ENCODE data around the gene C8B.

Gene C8B

DNA sequence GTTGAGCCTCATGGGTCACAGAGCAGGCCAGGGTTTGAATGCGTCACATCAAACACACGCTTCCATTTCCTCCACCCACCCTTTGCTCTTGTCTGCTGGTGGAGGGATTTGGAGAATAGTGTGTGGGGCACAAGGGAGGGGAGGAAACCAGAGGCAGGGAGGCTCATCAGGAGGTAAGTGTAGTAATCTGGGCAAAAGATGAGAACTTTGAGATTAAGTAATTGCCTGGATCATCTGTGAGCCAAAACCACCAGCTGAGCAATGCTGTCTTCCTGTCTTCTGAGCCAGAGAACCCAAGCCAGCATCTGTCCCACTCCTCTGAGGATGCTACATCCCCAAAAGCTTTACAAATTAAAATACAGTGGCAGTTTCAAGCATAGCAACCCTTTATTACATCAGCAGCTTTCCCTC is 45.2 kb downstream of the C8B start:
- H3K4me3 ChIP-seq (ENCODE audit: low read length), result no peak overlapping the region
- TF ChIP-seq, protein P1, sequence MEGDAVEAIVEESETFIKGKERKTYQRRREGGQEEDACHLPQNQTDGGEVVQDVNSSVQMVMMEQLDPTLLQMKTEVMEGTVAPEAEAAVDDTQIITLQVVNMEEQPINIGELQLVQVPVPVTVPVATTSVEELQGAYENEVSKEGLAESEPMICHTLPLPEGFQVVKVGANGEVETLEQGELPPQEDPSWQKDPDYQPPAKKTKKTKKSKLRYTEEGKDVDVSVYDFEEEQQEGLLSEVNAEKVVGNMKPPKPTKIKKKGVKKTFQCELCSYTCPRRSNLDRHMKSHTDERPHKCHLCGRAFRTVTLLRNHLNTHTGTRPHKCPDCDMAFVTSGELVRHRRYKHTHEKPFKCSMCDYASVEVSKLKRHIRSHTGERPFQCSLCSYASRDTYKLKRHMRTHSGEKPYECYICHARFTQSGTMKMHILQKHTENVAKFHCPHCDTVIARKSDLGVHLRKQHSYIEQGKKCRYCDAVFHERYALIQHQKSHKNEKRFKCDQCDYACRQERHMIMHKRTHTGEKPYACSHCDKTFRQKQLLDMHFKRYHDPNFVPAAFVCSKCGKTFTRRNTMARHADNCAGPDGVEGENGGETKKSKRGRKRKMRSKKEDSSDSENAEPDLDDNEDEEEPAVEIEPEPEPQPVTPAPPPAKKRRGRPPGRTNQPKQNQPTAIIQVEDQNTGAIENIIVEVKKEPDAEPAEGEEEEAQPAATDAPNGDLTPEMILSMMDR (conservative IDR thresholded peaks at IDR 0.05; ENCODE audit: low read depth, low read length), result no peak
- no peak for DNase-seq (ENCODE audit: low read depth)

DNA sequence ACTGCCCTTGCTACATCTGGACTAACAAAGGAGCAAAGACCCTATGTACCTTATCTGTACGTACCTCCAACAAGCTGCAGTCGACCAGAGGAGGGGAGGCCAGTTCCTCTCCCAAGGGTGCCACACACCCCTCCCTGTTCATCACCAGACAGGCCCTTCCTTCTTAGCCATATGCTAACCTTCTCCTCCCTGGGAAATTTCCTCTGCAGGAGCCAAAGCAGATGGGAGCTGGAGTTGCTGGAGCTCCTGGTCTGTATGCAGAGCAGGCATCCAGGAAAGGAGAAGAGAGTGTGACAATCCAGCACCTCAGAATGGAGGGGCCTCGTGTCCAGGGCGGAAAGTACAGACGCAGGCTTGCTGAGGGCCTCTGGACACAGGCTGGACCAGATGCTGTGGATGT is 48.5 kb downstream of the C8B start:
- TF ChIP-seq, protein P1 (conservative IDR thresholded peaks at IDR 0.05; ENCODE audit: low read depth, low read length), result no peak
- H3K4me3 ChIP-seq (ENCODE audit: low read length), result no peak overlapping the region
- DNase-seq (ENCODE audit: low read depth), result no peak

DNA sequence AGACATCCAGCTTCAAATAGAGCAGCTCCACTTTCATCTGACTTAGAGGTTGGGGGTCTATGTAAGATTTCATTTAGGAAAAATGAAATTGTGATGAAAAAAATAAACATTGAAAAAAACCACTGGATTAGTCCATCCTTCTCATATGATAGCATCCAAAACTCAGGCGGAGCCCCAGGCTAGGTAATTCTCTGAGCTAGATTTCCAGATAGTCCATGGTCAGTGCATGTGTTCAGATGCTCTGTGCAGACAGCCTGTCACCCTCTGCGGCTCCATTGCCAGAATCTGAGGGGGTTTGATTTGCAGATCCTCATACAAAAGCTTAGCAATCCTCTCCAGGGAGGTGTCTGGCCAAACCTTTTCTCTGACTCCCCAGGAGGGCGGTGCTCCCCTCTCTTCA is 49.2 kb downstream of the C8B start:
- no peak overlapping the region for H3K4me3 ChIP-seq (ENCODE audit: low read length)
- DNase-seq (ENCODE audit: low read depth), result no peak
- TF ChIP-seq, protein P1 (conservative IDR thresholded peaks at IDR 0.05; ENCODE audit: low read depth, low read length), result no peak

DNA sequence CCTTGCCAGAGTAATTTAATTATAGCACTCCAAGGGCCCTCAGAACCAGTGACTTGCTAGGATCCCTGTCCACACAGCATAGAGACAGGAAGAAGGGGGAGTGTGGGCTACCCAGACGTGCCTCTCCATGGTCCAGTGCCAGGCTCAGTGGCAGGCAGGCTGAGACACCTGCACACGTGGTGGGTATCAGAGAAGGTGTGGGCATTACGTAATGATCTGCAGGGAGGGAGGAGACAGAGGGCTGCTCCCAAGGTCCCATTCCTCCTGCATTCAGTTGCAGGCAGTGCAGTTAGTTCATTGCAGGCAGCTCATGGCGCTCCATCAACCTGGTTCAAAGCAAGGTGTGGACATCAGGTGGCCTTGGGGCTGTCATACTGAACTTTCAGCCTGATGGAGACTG is 49.9 kb downstream of the C8B start:
- DNase-seq (ENCODE audit: low read depth), result no peak
- no peak overlapping the region for H3K4me3 ChIP-seq (ENCODE audit: low read length)
- TF ChIP-seq, protein P1 (conservative IDR thresholded peaks at IDR 0.05; ENCODE audit: low read depth, low read length), result no peak

DNA sequence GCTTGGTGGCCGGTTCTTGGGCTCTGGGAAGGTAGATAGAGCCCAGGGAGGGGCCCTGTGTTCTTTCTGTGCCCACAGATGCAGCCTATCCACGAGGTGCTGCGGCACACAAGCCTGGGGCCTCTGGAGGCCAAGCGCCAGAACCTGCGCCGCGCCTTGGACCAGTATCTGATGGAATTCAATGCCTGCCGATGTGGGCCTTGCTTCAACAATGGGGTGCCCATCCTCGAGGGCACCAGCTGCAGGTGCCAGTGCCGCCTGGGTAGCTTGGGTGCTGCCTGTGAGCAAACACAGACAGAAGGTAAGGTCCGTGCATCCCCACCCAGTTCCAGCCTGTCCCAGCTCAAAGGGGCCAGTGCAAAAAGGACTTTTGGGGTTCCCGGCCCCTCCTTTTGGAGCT is 53.5 kb downstream of the C8B start:
- no peak for DNase-seq (ENCODE audit: low read depth)
- H3K4me3 ChIP-seq (ENCODE audit: low read length), result no peak overlapping the region
- TF ChIP-seq, protein P1 (conservative IDR thresholded peaks at IDR 0.05; ENCODE audit: low read depth, low read length), result no peak

DNA sequence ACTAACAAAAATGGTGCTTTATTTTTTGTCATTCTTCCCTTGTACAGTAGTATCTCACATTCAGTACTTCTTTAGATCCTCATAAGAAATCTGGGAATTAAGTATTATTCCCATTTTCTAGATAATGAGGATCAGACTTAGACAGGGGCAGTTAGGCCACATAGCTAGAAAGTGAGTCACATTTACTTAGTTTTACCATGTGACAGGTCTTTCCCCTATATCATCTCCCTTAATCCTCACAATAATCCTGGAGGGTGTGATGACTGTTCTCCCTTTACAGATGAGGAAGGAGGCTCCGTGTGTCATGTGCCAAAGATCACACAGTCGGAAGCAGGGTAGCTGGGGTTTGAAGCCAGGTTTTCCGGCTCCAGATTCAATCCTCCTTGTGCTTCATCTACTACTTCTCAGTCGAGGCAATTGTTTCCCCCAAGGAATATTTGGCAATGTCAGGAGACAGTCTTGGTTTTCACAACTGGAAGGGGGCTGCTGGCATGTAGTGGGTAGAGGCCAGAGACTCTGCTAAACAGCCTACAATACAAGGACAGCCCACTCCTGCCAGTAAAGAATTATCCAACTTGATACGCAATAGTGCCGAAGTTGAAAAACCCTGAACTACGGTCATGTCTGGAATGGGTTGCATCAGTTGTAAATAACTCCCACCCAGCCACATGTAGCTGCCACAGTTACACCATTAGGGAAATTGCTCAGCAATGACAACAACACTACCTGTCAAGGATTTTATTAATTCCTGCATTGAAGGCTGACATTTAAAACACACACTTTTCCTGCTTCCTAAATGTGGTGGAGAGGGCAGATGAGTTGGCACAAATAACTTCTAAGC is 54.5 kb downstream of the C8B start:
- TF ChIP-seq, protein P1 (conservative IDR thresholded peaks at IDR 0.05; ENCODE audit: low read depth, low read length), result no peak
- DNase-seq (ENCODE audit: low read depth), result peak; percentile 96
- H3K4me3 ChIP-seq (ENCODE audit: low read length), result no peak overlapping the region

DNA sequence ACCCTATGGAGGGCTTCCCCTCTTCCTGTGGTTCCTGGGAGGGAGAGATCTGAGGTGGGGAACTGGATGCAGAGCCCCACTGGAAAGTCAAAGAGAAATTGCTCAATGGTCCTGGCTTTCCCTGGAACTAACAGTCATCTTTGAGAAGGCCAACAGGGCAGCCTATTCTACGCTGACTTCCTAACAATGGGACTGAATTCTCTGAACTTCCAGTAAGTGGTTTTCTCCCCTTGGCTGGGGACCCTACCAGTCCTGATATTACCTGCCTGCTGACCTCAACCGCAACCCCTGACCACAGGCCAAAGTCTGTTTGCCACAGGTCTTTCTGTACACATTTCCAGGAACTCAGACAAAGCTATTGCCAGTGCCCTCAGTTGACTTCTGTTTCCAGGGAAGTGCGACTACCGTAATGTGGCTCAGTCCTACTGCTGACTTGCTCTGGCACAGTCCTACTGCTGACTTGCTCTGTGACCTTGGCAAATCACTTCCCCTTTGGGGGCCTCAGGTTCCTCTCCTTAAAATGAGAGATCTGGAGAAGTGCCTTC is 55.3 kb downstream of the C8B start:
- H3K4me3 ChIP-seq (ENCODE audit: low read length), result no peak overlapping the region
- TF ChIP-seq, protein P1 (conservative IDR thresholded peaks at IDR 0.05; ENCODE audit: low read depth, low read length), result no peak
- no peak for DNase-seq (ENCODE audit: low read depth)
